Caco-2 (cell line): Measurements from ENCODE around the gene NCCRP1. TPM values are rescaled to one million over a fixed set of nuclear protein-coding genes. Genes with fewer than 3 reads are reported as not detected.

Source experiments
- BruUV-seq: library from RNA; stranded (reverse); fragments of 400-500 nt; replicated peaks from 2 replicates; lab custom pipeline; 2021; lab: Mats Ljungman, UMichigan
- CTCF ChIA-PET: fragments of 300-600 bp; sonication (Branson Sonifier 250); formaldehyde crosslinking; loops from one replicate; lab custom pipeline; 2022; ENCODE audit warnings: antibody characterized with exemption; lab: Charles Lee
- POLR2A ChIA-PET: fragments of 300-600 bp; sonication (Branson Sonifier 250); formaldehyde crosslinking; loops from one replicate; lab custom pipeline; 2022; ENCODE audit warnings: antibody characterized with exemption; lab: Charles Lee
- DNase-seq, 2 experiments: peaks; one replicate each; pipeline versions ENCODE4 v3.0.0 to v3.0.0-alpha.2; 2020 to 2022
- H3K27me3 ChIP-seq: replicated peaks from 2 replicates; pipeline ENCODE4 v1.6.0; 2011; ENCODE audit warnings: low read length; ENCODE audit not compliant: control insufficient read depth, insufficient read depth
- H3K36me3 ChIP-seq: 2 replicates; pipeline ENCODE4 v1.5.1; 2011; ENCODE audit warnings: low read length; ENCODE audit not compliant: control insufficient read depth, insufficient read depth
- H3K4me1 ChIP-seq: fragments of 250-450 bp; sonication (Bioruptor Pico); 2 replicates; pipeline ENCODE4 v1.5.1; 2020; ENCODE audit warnings: mild to moderate bottlenecking
- H3K4me3 ChIP-seq: 2 replicates; pipeline ENCODE4 v1.5.1; 2011; ENCODE audit warnings: low read depth, mild to moderate bottlenecking, control low read depth, low read length
- H3K9me3 ChIP-seq: fragments of 250-450 bp; sonication (Bioruptor Pico); 2 replicates; pipeline ENCODE4 v1.5.1; 2020; ENCODE audit warnings: mild to moderate bottlenecking, moderate library complexity
- H3K27ac Mint-ChIP-seq: one replicate; pipeline ENCODE4 v1.8.0; 2022; ENCODE audit warnings: mixed read lengths; ENCODE audit not compliant: unreplicated experiment
- H3K27me3 Mint-ChIP-seq: one replicate; pipeline ENCODE4 v1.8.0; 2022; ENCODE audit warnings: mixed read lengths; ENCODE audit not compliant: insufficient read depth, unreplicated experiment
- H3K36me3 Mint-ChIP-seq: one replicate; pipeline ENCODE4 v1.8.0; 2022; ENCODE audit warnings: mild to moderate bottlenecking, mixed read lengths; ENCODE audit not compliant: insufficient read depth, unreplicated experiment
- H3K4me1 Mint-ChIP-seq: one replicate; pipeline ENCODE4 v1.8.0; 2022; ENCODE audit warnings: low read depth, mixed read lengths; ENCODE audit not compliant: unreplicated experiment
- H3K4me3 Mint-ChIP-seq: one replicate; pipeline ENCODE4 v1.8.0; 2022; ENCODE audit warnings: mild to moderate bottlenecking, moderate library complexity, mixed read lengths; ENCODE audit not compliant: unreplicated experiment
- H3K9me3 Mint-ChIP-seq: one replicate; pipeline ENCODE4 v1.8.0; 2022; ENCODE audit warnings: mixed read lengths; ENCODE audit not compliant: unreplicated experiment
- CTCF ChIP-seq, 2 experiments: fragments of 200-600 bp in 1 of 2; IDR thresholded peaks; 1 replicate in 1 of 2; 2 replicates in 1 of 2; pipeline versions ENCODE4 v1.5.1 to v1.8.0; 2011 to 2022; ENCODE audit warnings: antibody characterized with exemption in 1 of 2, control low read depth in 1 of 2, inconsistent platforms in 1 of 2, low read depth in 1 of 2, low read length in 1 of 2, mild to moderate bottlenecking in 1 of 2, moderate library complexity in 1 of 2; ENCODE audit not compliant: insufficient read depth in 1 of 2, severe bottlenecking in 1 of 2, unreplicated experiment in 1 of 2
- intact Hi-C: fragments of 100-400 bp; cut with micrococcal nuclease; formaldehyde crosslinking; loops from one replicate; pipeline ENCODE4 v1.10.0; 2022; ENCODE audit not compliant: unreplicated experiment
- total RNA-seq: library from RNA; stranded (reverse); gene quantifications from 2 replicates; pipeline ENCODE4 v1.2.3, GENCODE V29; 2022

Gene NCCRP1
- total RNA-seq, 1 experiment from 2014 or later = 0.39 TPM

GRCh38 chr19:39160523-39160861 lies 36.3 kb upstream of the NCCRP1 start:
- no peaks in the 10 kb centered on the region for H3K9me3 Mint-ChIP-seq
- Histone ChIP-seq H3K27me3 (no peaks in the 10 kb centered on the region), H3K4me3 (no peak overlapping the region), H3K9me3 (no peaks in the 10 kb centered on the region), H3K36me3 (peaks cover 3% of the 10 kb centered on the region), H3K4me1 (peaks cover 46% of the 10 kb centered on the region)
- DNase-seq = no peak
- TF ChIP-seq CTCF (IDR thresholded peaks at IDR 0.05; ENCODE audit: insufficient read depth in 1 of 2, low read depth in 1 of 2, low read length in 1 of 2, severe bottlenecking in 1 of 2, unreplicated experiment in 1 of 2) = no peak
- no peak overlapping the region for H3K4me3 Mint-ChIP-seq
- H3K27me3 Mint-ChIP-seq = no peaks in the 10 kb centered on the region
- BruUV-seq = no TSS peak
- intact Hi-C loops = no loop called here
- CTCF ChIA-PET = no interaction called here
- H3K36me3 Mint-ChIP-seq = peaks cover 37% of the 10 kb centered on the region
- H3K27ac Mint-ChIP-seq = no peak overlapping the region
- POLR2A ChIA-PET = no interaction called here
- peaks cover 62% of the 10 kb centered on the region for H3K4me1 Mint-ChIP-seq

DNA sequence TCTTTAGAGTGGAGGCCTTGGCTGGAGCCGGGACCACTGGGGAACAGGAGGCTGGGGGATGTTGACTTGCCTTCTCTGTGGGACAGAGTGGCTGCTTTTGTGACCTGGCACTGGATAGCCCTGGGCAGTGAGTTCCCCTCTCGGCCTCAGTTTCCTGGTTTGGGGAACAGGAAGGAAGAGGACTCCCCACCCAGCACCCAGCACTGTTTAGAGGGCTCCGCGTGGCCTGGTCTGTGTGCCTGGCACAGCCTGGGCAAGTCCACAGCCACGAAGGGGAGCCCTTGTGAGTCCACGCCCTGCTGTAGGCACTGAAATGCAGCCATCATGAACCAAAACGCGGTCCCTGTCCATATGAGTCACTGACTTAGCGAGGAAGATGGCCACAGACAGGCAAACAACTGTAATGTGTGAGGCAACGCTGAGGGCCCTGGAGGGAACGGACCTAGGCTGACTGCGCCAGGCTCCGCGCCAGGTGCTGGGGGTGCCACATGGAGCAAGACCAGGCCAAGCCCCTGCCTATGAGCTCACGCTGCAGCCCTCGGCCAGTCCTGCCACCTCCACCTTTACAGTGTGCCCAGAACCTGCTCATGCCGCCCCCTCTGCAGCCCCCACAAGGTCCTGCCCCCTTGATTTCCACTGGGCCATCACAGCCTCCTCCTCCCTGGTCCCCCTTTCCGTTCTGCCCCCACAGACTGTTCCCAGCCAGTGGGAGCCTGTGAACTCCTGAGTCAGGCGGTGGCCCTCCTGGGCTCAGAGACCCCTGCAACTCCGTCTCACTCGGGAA lies 35.7 kb upstream of the NCCRP1 start:
- DNase-seq = no peak
- Mint-ChIP-seq H3K27me3 (no peaks in the 10 kb centered on the region), H3K4me3 (no peak overlapping the region), H3K4me1 (peaks cover 56% of the 10 kb centered on the region), H3K27ac (no peak overlapping the region), H3K36me3 (peaks cover 37% of the 10 kb centered on the region), H3K9me3 (no peaks in the 10 kb centered on the region)
- Histone ChIP-seq H3K4me1 (peaks cover 44% of the 10 kb centered on the region), H3K36me3 (peaks cover 3% of the 10 kb centered on the region), H3K9me3 (no peaks in the 10 kb centered on the region), H3K27me3 (no peaks in the 10 kb centered on the region), H3K4me3 (no peak overlapping the region)
- no peak for TF ChIP-seq CTCF (IDR thresholded peaks at IDR 0.05; ENCODE audit: insufficient read depth in 1 of 2, low read depth in 1 of 2, low read length in 1 of 2, severe bottlenecking in 1 of 2, unreplicated experiment in 1 of 2)
- ChIA-PET POLR2A (interaction anchor here (0.6 kb wide), 1 partner anchor 691 kb away, joined by 3 read pairs; no protein-coding TSS in a partner anchor), CTCF (no interaction called here)
- intact Hi-C loops = no loop called here
- BruUV-seq = no TSS peak

GRCh38 chr19:39162441-39163043 lies 34.2 kb upstream of the NCCRP1 start:
- POLR2A ChIA-PET = no interaction called here
- H3K4me3 Mint-ChIP-seq = no peak overlapping the region
- DNase-seq = no peak

More at GRCh38 chr19:39162441-39163043, 34.2 kb upstream of the NCCRP1 start:
- BruUV-seq = no TSS peak
- Mint-ChIP-seq H3K27ac (peak overlapping the region; percentile 2), H3K4me1 (peaks cover 51% of the 10 kb centered on the region), H3K36me3 (peaks cover 37% of the 10 kb centered on the region), H3K27me3 (no peaks in the 10 kb centered on the region), H3K9me3 (no peaks in the 10 kb centered on the region)
- peaks cover 47% of the 10 kb centered on the region for H3K4me1 ChIP-seq
- no peak for TF ChIP-seq CTCF (IDR thresholded peaks at IDR 0.05; ENCODE audit: insufficient read depth in 1 of 2, low read depth in 1 of 2, low read length in 1 of 2, severe bottlenecking in 1 of 2, unreplicated experiment in 1 of 2)
- intact Hi-C loops = no loop called here
- H3K36me3 ChIP-seq = peaks cover 3% of the 10 kb centered on the region
- no peaks in the 10 kb centered on the region for H3K27me3 ChIP-seq
- no peak overlapping the region for H3K4me3 ChIP-seq
- CTCF ChIA-PET = no interaction called here
- no peaks in the 10 kb centered on the region for H3K9me3 ChIP-seq
